SK-N-MC (cell line): ENCODE data around the gene GPNMB.

ENCODE experiments used
- FOXP2 ChIP-seq: optimal IDR thresholded peaks from 2 replicates; pipeline ENCODE3; 2011; ENCODE audit warnings: mild to moderate bottlenecking, moderate library complexity; ENCODE audit not compliant: insufficient read depth; ENCODE audit errors: extremely low read length, control extremely low read depth
- POLR2AphosphoS5 ChIP-seq: IDR thresholded peaks from 2 replicates; pipeline ENCODE4 v1.6.1; 2012; ENCODE audit warnings: mild to moderate bottlenecking, low read depth, low read length, borderline replicate concordance

GRCh38 chr7:23260371-23260770 is 13.8 kb downstream of the GPNMB start:
- TF ChIP-seq POLR2AphosphoS5 (no peak), FOXP2 (no peak)
